Stomach smooth muscle (tissue), 2 donors: Measurements from ENCODE around the gene BIRC2.
"Not testable (repeated sequence)": the region's sequence is repeated elsewhere in the genome, so short reads cannot be mapped to it uniquely, and the experiment has no call there.

Experiments used
- H3K27ac ChIP-seq: one replicate; pipeline ENCODE4 v1.7.0; 2013; ENCODE audit warnings: mild to moderate bottlenecking, low read length, inconsistent platforms
- H3K27me3 ChIP-seq, 2 donors: one replicate each; pipeline ENCODE4 v1.7.0; 2013; ENCODE audit warnings: low read length in 2 of 2; ENCODE audit not compliant: insufficient read depth in 2 of 2, control insufficient read depth in 1 of 2
- H3K36me3 ChIP-seq, 2 donors: one replicate each; pipeline ENCODE4 v1.7.0; 2013; ENCODE audit warnings: low read length in 2 of 2; ENCODE audit not compliant: control insufficient read depth in 2 of 2, insufficient read depth in 2 of 2
- H3K4me1 ChIP-seq: one replicate; pipeline ENCODE4 v1.7.0; 2013; ENCODE audit warnings: low read length; ENCODE audit not compliant: control insufficient read depth, insufficient read depth
- H3K4me3 ChIP-seq, 2 donors: one replicate each; pipeline ENCODE4 v1.7.0; 2013; ENCODE audit warnings: low read length in 2 of 2
- H3K9ac ChIP-seq, 2 donors: one replicate each; pipeline ENCODE4 v1.7.0; 2013; ENCODE audit warnings: low read length in 2 of 2, mild to moderate bottlenecking in 1 of 2
- H3K9me3 ChIP-seq, 2 donors: one replicate each; pipeline ENCODE4 v1.7.0; 2013; ENCODE audit warnings: low read length in 2 of 2; ENCODE audit not compliant: control insufficient read depth in 2 of 2
- donor health status: healthy.
- donor health status: Pancreatic carcinoma.

The BIRC2 gene

GRCh38 chr11:102346748-102347461 lies at the start of gene BIRC2:
Gene BIRC2 (plus strand): TSS chr11:102347214. CDS start chr11:102349855, 2,641 bp downstream.
- Histone ChIP-seq H3K9me3 (no peaks in the 10 kb centered on the region), H3K27me3 (no peaks in the 10 kb centered on the region), H3K9ac (peak within 1 kb of the TSS; percentile 96 to 98), H3K27ac (peak within 1 kb of the TSS; percentile 94), H3K36me3 (peaks cover 2 to 6% of the 10 kb centered on the region in 2 donors), H3K4me3 (peak within 1 kb of the TSS; percentile 93 to 94), H3K4me1 (peaks cover 10% of the 10 kb centered on the region)

GRCh38 chr11:102300837-102301236 lies 46.2 kb upstream of the BIRC2 start:
- not testable (repeated sequence) for H3K36me3 ChIP-seq, H3K4me3 ChIP-seq, H3K27me3 ChIP-seq, H3K9me3 ChIP-seq, H3K27ac ChIP-seq, H3K9ac ChIP-seq, H3K4me1 ChIP-seq

GRCh38 chr11:102302241-102302640 lies 44.8 kb upstream of the BIRC2 start:
- Histone ChIP-seq H3K27ac (no peak overlapping the region), H3K27me3 (no peaks in the 10 kb centered on the region), H3K9me3 (peaks cover 4% of the 10 kb centered on the region in 2 donors), H3K36me3 (no peaks in the 10 kb centered on the region), H3K4me3 (no peak overlapping the region), H3K9ac (no peak overlapping the region), H3K4me1 (no peaks in the 10 kb centered on the region)

GRCh38 chr11:102304686-102305085 lies 42.3 kb upstream of the BIRC2 start:
- Histone ChIP-seq H3K27me3 (no peaks in the 10 kb centered on the region), H3K27ac (no peak overlapping the region), H3K4me1 (no peaks in the 10 kb centered on the region)

GRCh38 chr11:102305352-102306047 lies 41.5 kb upstream of the BIRC2 start:
- H3K4me1 ChIP-seq: no peaks in the 10 kb centered on the region
- no peaks in the 10 kb centered on the region for H3K27me3 ChIP-seq
- H3K9ac ChIP-seq: no peak overlapping the region
- no peak overlapping the region for H3K4me3 ChIP-seq
- no peak overlapping the region for H3K27ac ChIP-seq
- no peaks in the 10 kb centered on the region for H3K36me3 ChIP-seq
- peaks cover 4% of the 10 kb centered on the region in 2 donors for H3K9me3 ChIP-seq

More at GRCh38 chr11:102304686-102305085, 42.3 kb upstream of the BIRC2 start:
- peaks cover 4% of the 10 kb centered on the region in 2 donors for H3K9me3 ChIP-seq
- H3K36me3 ChIP-seq: no peaks in the 10 kb centered on the region
- no peak overlapping the region for H3K9ac ChIP-seq
- H3K4me3 ChIP-seq: no peak overlapping the region

GRCh38 chr11:102306048-102306597 lies 40.9 kb upstream of the BIRC2 start:
- H3K4me1 ChIP-seq: no peaks in the 10 kb centered on the region
- H3K27ac ChIP-seq: no peak overlapping the region
- H3K9me3 ChIP-seq: peaks cover 4% of the 10 kb centered on the region in 2 donors
- H3K27me3 ChIP-seq: no peaks in the 10 kb centered on the region
- H3K4me3 ChIP-seq: no peak overlapping the region
- H3K9ac ChIP-seq: no peak overlapping the region
- no peaks in the 10 kb centered on the region for H3K36me3 ChIP-seq

- Histone ChIP-seq H3K4me3 (no peak overlapping the region), H3K4me1 (no peaks in the 10 kb centered on the region), H3K27me3 (no peaks in the 10 kb centered on the region), H3K9me3 (peaks cover 0 to 4% of the 10 kb centered on the region in 2 donors), H3K9ac (no peak overlapping the region), H3K36me3 (no peaks in the 10 kb centered on the region), H3K27ac (no peak overlapping the region)
Observed at GRCh38 chr11:102306817-102307726, 39.9 kb upstream of the BIRC2 start.

GRCh38 chr11:102307727-102308038 lies 39.3 kb upstream of the BIRC2 start:
- Histone ChIP-seq H3K4me1 (no peaks in the 10 kb centered on the region), H3K36me3 (no peaks in the 10 kb centered on the region), H3K27me3 (no peaks in the 10 kb centered on the region), H3K27ac (no peak overlapping the region), H3K9me3 (no peaks in the 10 kb centered on the region), H3K4me3 (no peak overlapping the region), H3K9ac (no peak overlapping the region)

- peaks cover 5% of the 10 kb centered on the region for H3K4me1 ChIP-seq
- no peak overlapping the region for H3K9ac ChIP-seq
- H3K36me3 ChIP-seq: no peaks in the 10 kb centered on the region
- H3K4me3 ChIP-seq: no peak overlapping the region
- H3K9me3 ChIP-seq: no peaks in the 10 kb centered on the region
- no peak overlapping the region for H3K27ac ChIP-seq
- H3K27me3 ChIP-seq: no peaks in the 10 kb centered on the region
Observed at GRCh38 chr11:102309621-102310541, 37.1 kb upstream of the BIRC2 start.

GRCh38 chr11:102312667-102313066 lies 34.3 kb upstream of the BIRC2 start:
- Histone ChIP-seq H3K36me3 (no peaks in the 10 kb centered on the region), H3K9ac (no peak overlapping the region), H3K9me3 (no peaks in the 10 kb centered on the region), H3K4me1 (peaks cover 9% of the 10 kb centered on the region), H3K27ac (no peak overlapping the region), H3K4me3 (peak overlapping the region; percentile 40 to 52), H3K27me3 (no peaks in the 10 kb centered on the region)
